Ishikawa (cell line): Measurements from ENCODE around the gene SLC39A6.

Experiments
- CEBPB ChIP-seq: IDR thresholded peaks from 2 replicates; pipeline ENCODE4 v1.6.1; 2012
- CREB1 ChIP-seq: IDR thresholded peaks from 2 replicates; pipeline ENCODE4 v1.6.1; 2012; ENCODE audit warnings: low read depth
- EGR1 ChIP-seq: IDR thresholded peaks from 2 replicates; pipeline ENCODE4 v1.6.1; 2012
- EP300 ChIP-seq: IDR thresholded peaks from 2 replicates; pipeline ENCODE4 v1.6.1; 2012; ENCODE audit warnings: borderline replicate concordance
- FOXM1 ChIP-seq: IDR thresholded peaks from 2 replicates; pipeline ENCODE4 v1.6.1; 2012; ENCODE audit warnings: low read depth, borderline replicate concordance
- MAX ChIP-seq: IDR thresholded peaks from 2 replicates; pipeline ENCODE4 v1.6.1; 2012
- NFIC ChIP-seq: IDR thresholded peaks from 2 replicates; pipeline ENCODE4 v1.6.1; 2012
- RAD21 ChIP-seq: IDR thresholded peaks from 2 replicates; pipeline ENCODE4 v1.6.1; 2012; ENCODE audit warnings: low read depth
- TAF1 ChIP-seq: IDR thresholded peaks from 2 replicates; pipeline ENCODE4 v1.6.1; 2012; ENCODE audit warnings: low read depth, mild to moderate bottlenecking
- TCF12 ChIP-seq: IDR thresholded peaks from 2 replicates; pipeline ENCODE4 v1.6.1; 2012; ENCODE audit warnings: low read depth
- TEAD4 ChIP-seq: IDR thresholded peaks from 2 replicates; pipeline ENCODE4 v1.6.1; 2012
- USF1 ChIP-seq: IDR thresholded peaks from 2 replicates; pipeline ENCODE4 v1.6.1; 2012
- YY1 ChIP-seq: IDR thresholded peaks from 2 replicates; pipeline ENCODE4 v1.6.1; 2012; ENCODE audit warnings: low read depth
- ZBTB7A ChIP-seq: IDR thresholded peaks from 2 replicates; pipeline ENCODE4 v1.6.1; 2012; ENCODE audit warnings: low read depth
- TF ChIP-seq, protein P1 (sequence below): IDR thresholded peaks from 2 replicates; pipeline ENCODE4 v1.6.1; 2012; ENCODE audit warnings: low read depth, mild to moderate bottlenecking

SLC39A6 gene

GRCh38 chr18:36129300-36130038 lies at the start of gene SLC39A6, which contains the start of gene ELP2:
Gene SLC39A6, minus strand, starts transcription at chr18:36129340. Its CDS starts 2,333 bp downstream, at chr18:36127007.
Gene ELP2, plus strand, starts transcription at chr18:36129899. Its CDS starts 35 bp downstream, at chr18:36129934.
- TF ChIP-seq EGR1 (peak; percentile 79), CEBPB (no peak), TAF1 (peak; percentile 63), TCF12 (no peak), ZBTB7A (peak; percentile 68; the same call in 1 of the 2 replicates), FOXM1 (peak; percentile 15; the same call in 1 of the 2 replicates), USF1 (peak; percentile 72; the same call in 1 of the 2 replicates), RAD21 (no peak), TEAD4 (no peak; the same call in 1 of the 2 replicates), YY1 (peak; percentile 88), MAX (peak; percentile 92), NFIC (no peak), CREB1 (no peak; the same call in 1 of the 2 replicates), EP300 (peak; percentile 26; the same call in 1 of the 2 replicates)
- TF ChIP-seq, protein P1, sequence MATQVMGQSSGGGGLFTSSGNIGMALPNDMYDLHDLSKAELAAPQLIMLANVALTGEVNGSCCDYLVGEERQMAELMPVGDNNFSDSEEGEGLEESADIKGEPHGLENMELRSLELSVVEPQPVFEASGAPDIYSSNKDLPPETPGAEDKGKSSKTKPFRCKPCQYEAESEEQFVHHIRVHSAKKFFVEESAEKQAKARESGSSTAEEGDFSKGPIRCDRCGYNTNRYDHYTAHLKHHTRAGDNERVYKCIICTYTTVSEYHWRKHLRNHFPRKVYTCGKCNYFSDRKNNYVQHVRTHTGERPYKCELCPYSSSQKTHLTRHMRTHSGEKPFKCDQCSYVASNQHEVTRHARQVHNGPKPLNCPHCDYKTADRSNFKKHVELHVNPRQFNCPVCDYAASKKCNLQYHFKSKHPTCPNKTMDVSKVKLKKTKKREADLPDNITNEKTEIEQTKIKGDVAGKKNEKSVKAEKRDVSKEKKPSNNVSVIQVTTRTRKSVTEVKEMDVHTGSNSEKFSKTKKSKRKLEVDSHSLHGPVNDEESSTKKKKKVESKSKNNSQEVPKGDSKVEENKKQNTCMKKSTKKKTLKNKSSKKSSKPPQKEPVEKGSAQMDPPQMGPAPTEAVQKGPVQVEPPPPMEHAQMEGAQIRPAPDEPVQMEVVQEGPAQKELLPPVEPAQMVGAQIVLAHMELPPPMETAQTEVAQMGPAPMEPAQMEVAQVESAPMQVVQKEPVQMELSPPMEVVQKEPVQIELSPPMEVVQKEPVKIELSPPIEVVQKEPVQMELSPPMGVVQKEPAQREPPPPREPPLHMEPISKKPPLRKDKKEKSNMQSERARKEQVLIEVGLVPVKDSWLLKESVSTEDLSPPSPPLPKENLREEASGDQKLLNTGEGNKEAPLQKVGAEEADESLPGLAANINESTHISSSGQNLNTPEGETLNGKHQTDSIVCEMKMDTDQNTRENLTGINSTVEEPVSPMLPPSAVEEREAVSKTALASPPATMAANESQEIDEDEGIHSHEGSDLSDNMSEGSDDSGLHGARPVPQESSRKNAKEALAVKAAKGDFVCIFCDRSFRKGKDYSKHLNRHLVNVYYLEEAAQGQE: no peak

GRCh38 chr18:36177913-36178312 lies 48.8 kb upstream of the SLC39A6 start:
- no peak for TF ChIP-seq CREB1
- no peak for TF ChIP-seq FOXM1
- TF ChIP-seq CEBPB: no peak
- no peak for TF ChIP-seq USF1
- TF ChIP-seq MAX: no peak
- no peak for TF ChIP-seq RAD21
- TF ChIP-seq NFIC: no peak
- TF ChIP-seq EGR1: no peak
- TF ChIP-seq, protein P1: no peak
- TF ChIP-seq EP300: no peak
- TF ChIP-seq TCF12: no peak
- no peak for TF ChIP-seq YY1
- no peak for TF ChIP-seq TAF1
- no peak for TF ChIP-seq ZBTB7A
- no peak for TF ChIP-seq TEAD4

- TF ChIP-seq EP300: no peak
- TF ChIP-seq FOXM1: no peak
- TF ChIP-seq CREB1: no peak
- TF ChIP-seq RAD21: no peak
- TF ChIP-seq NFIC: no peak
- no peak for TF ChIP-seq CEBPB
- TF ChIP-seq TEAD4: no peak
- TF ChIP-seq EGR1: no peak
- no peak for TF ChIP-seq ZBTB7A
- TF ChIP-seq, protein P1: no peak
- TF ChIP-seq TCF12: no peak
- TF ChIP-seq YY1: no peak
These were observed 47.6 kb upstream of the SLC39A6 start for GRCh38 chr18:36176711-36177110.

DNA sequence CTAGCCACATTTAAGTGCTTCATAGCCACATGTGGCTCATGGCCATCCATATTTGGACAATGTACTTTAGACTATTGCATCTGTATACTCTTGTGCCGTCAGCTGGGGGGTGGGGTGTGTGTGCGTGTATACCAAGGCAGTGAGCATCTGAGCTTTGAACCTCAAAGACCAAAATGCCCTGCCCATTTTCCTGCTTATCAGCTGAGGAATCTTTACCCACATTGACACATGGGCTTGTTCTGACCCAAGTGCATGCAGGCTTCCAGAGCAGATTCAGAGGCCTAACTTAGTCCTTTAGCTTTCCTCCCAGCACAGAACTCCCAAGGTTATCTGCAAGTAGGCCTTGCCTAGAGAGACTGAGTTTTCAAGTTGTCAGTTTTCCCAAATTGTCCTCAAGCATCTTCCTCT lies 47.0 kb upstream of the SLC39A6 start:
- TF ChIP-seq EGR1 (no peak), CREB1 (no peak)
